ENCODE measurements around the gene KIR3DL1. TPM values are rescaled to one million over a fixed set of nuclear protein-coding genes. Genes with fewer than 3 reads are reported as not detected.
"Not testable (repeated sequence)": the region's sequence is repeated elsewhere in the genome, so short reads cannot be mapped to it uniquely, and the experiment has no call there.

KIR3DL1 gene
- polyA plus RNA-seq, 2 of the 4 experiments (the other 2 are of a cell fraction) = not detected

DNA sequence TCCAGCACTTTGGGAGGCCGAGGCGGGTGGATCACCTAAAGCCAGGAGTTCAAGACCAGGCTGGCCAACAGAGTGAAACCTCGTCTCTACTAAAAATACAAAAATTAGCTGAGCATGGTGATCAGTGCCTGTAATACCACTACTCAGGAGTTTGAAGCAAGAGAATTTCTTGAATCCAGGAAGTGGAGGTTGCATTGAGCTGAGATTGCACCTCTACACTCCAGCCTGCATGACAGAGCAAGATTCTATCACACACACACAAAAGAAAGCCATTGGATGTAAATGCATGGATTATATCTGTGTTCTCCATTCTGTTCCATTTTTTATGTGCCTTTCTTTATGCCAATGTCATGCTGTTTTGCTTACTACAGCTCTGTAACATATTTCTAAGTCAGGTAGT is 42.2 kb downstream of the KIR3DL1 start:
- H3K9me3 ChIP-seq; H3K4me1 ChIP-seq; H3K4me3 ChIP-seq; CTCF ChIA-PET; H3K27ac ChIP-seq; DNase-seq (ENCODE audit: low read depth in 1 of 2, low spot score in 1 of 2); ATAC-seq; H3K4me2 ChIP-seq; POLR2A ChIA-PET: not testable (repeated sequence)
- WGBS (ENCODE audit: missing lambda C conversion rate) = 0% methylated on average over 3 of the region's 3 CpGs
- FAIRE-seq = peak; percentile 59

DNA sequence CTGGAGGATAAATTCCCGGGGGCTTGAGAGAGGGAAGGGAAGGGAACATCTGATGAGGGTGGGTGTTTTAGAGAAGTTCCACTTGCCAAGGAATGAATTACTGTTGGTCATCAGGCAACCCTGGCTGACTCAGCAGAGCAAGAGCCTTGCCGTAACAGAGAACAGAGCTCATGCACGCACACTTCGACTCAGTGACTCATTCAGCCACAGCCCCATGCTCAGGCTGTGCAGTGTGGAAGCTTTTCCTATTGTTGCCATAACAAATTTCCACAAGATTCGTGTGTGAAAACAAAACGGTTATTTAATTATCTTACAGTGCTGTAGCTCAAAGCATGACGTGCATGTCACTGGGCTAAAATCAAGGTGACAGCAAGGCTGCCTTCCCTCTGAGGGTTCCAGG is 43.2 kb downstream of the KIR3DL1 start:
- POLR2A ChIA-PET, CTCF ChIA-PET, H3K27ac ChIP-seq, H3K4me3 ChIP-seq, H3K4me2 ChIP-seq, H3K9me3 ChIP-seq, FAIRE-seq, H3K4me1 ChIP-seq: not testable (repeated sequence)
- 2% methylated on average over 7 of the region's 7 CpGs for WGBS (ENCODE audit: missing lambda C conversion rate)
- ATAC-seq (peak in 1 of 2 experiments; percentile 81; a peak in 2 of 6 replicates), DNase-seq (ENCODE audit: low read depth in 1 of 2, low spot score in 1 of 2) (peak in 1 of 2 experiments; percentile 42)

GRCh38 chr19:54863459-54863858 is 47.2 kb downstream of the KIR3DL1 start:
- ATAC-seq; H3K4me3 ChIP-seq; DNase-seq (ENCODE audit: low read depth in 1 of 2, low spot score in 1 of 2); H3K27ac ChIP-seq; POLR2A ChIA-PET; H3K9me3 ChIP-seq; CTCF ChIA-PET; H3K4me1 ChIP-seq; H3K4me2 ChIP-seq; FAIRE-seq: not testable (repeated sequence)
- WGBS (ENCODE audit: missing lambda C conversion rate) = 46% methylated on average over 2 of the region's 3 CpGs

DNA sequence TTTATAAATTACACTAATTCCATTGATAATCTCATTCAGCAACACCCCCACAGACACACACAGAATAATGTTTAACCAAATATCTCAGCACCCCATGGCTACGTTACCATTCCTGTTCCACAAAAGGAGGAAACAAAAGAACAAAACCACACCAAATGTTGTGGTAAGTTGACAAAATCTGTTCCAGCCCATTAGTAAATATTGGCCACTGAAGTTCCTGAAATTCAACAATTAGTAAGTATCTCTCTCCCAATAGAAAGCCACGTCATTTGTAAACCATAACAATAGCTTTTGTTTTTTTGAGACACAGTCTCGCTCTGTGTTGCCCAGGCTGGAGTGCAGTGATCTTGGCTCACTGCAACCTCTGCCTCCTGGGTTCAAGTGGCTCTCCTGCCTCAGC is 55.4 kb downstream of the KIR3DL1 start:
- CTCF ChIA-PET = interaction anchor here (3.3 kb wide), 1 partner anchor 10 kb away, joined by 15 read pairs; no protein-coding TSS in a partner anchor

DNA sequence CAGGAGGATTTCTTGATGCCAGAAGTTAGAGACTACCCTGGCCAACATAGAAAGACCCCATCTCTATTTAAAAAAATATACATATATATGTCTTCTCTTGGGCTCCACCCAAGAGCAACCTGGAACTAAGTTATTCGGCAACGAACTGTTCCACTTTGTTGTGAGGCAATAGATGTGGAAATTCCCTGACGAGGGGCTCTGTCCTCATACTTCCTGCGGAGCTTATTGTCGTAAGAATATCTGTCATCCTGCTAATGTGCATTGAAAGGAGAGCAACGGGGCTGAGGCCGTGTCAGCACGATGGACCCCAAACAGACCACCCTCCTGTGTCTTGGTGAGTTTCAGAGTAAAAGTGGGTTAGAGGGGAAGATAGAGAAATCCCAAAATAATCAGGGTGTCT is 57.7 kb downstream of the KIR3DL1 start, which contains the start of gene FCAR:
Gene FCAR (plus strand): TSS at position 246 of the 400 bp plus-strand sequence. CDS start 55 bp downstream, at position 301.
- DNase-seq (ENCODE audit: low read depth in 1 of 2, low spot score in 1 of 2) (no peak), ATAC-seq (no peak), FAIRE-seq (no peak)
- Histone ChIP-seq H3K27ac (no peak within 1 kb of the TSS), H3K9me3 (peaks cover 5% of the 10 kb centered on the region; the same call in 2 of the 3 replicates), H3K4me2 (no peak within 1 kb of the TSS), H3K4me1 (no peaks in the 10 kb centered on the region), H3K4me3 (no peak within 1 kb of the TSS)
- TF ChIP-seq POLR2AphosphoS2 (conservative IDR thresholded peaks at IDR 0.05; ENCODE audit: low read length) = no peak
- no peak for TF ChIP-seq BCL3 (IDR thresholded peaks at IDR 0.05)
- TF ChIP-seq, protein P1, sequence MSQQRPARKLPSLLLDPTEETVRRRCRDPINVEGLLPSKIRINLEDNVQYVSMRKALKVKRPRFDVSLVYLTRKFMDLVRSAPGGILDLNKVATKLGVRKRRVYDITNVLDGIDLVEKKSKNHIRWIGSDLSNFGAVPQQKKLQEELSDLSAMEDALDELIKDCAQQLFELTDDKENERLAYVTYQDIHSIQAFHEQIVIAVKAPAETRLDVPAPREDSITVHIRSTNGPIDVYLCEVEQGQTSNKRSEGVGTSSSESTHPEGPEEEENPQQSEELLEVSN (IDR thresholded peaks at IDR 0.05; ENCODE audit: borderline replicate concordance, low read depth) = no peak
- no peak for TF ChIP-seq USF2 (IDR thresholded peaks at IDR 0.05)
- no peak for TF ChIP-seq REST (IDR thresholded peaks at IDR 0.05)
- no peak for TF ChIP-seq MAFK (IDR thresholded peaks at IDR 0.05; ENCODE audit: partially characterized antibody)
- no peak for TF ChIP-seq PHF8 (IDR thresholded peaks at IDR 0.05; ENCODE audit: borderline replicate concordance, low read depth)
- TF ChIP-seq HEYL (CRISPR knock-in tag; IDR thresholded peaks at IDR 0.05) = no peak
- no peak for TF ChIP-seq ZNF302 (CRISPR knock-in tag; IDR thresholded peaks at IDR 0.05)
- TF ChIP-seq HDAC2 (IDR thresholded peaks at IDR 0.05) = no peak
- no peak for TF ChIP-seq CBX8 (IDR thresholded peaks at IDR 0.05)
- no peak for TF ChIP-seq NPAS2 (CRISPR knock-in tag; IDR thresholded peaks at IDR 0.05; ENCODE audit: borderline replicate concordance)
- TF ChIP-seq MYC (IDR thresholded peaks at IDR 0.05; ENCODE audit: borderline replicate concordance, low read length) = no peak
- TF ChIP-seq FOSB (CRISPR knock-in tag; IDR thresholded peaks at IDR 0.05) = no peak
- WGBS (ENCODE audit: missing lambda C conversion rate) = 22% methylated on average over 8 of the region's 8 CpGs
- POLR2A ChIA-PET = no interaction called here
- CTCF ChIA-PET = interaction anchor here (1.2 to 3.3 kb wide), 2 partner anchors 8 to 15 kb away, joined by 3 to 15 read pairs; no protein-coding TSS in a partner anchor

More for the DNA sequence above, 55.4 kb downstream of the KIR3DL1 start:
- 3% methylated on average over 3 of the region's 3 CpGs for WGBS (ENCODE audit: missing lambda C conversion rate)
- no peak for ATAC-seq
- DNase-seq (ENCODE audit: low read depth in 1 of 2, low spot score in 1 of 2) = no peak
- no peak for FAIRE-seq
- Histone ChIP-seq H3K4me2 (no peak overlapping the region), H3K9me3 (peaks cover 5% of the 10 kb centered on the region; the same call in 1 of the 3 replicates), H3K4me3 (no peak overlapping the region), H3K4me1 (no peaks in the 10 kb centered on the region), H3K27ac (no peak overlapping the region)
- no peak for TF ChIP-seq ESRRA (IDR thresholded peaks at IDR 0.05; ENCODE audit: borderline replicate concordance, low read length)
- TF ChIP-seq RCOR1 (IDR thresholded peaks at IDR 0.05; ENCODE audit: low read depth, low read length) = no peak
- TF ChIP-seq ZFP36 (IDR thresholded peaks at IDR 0.05; ENCODE audit: borderline replicate concordance, partially characterized antibody) = no peak
- POLR2A ChIA-PET = no interaction called here
